A549 (cell line): ENCODE data around the gene RELT. TPM values are rescaled to one million over a fixed set of nuclear protein-coding genes. Genes with fewer than 3 reads are reported as not detected.

Experiments used
- ATAC-seq, 2 experiments: fragments of 200-7000 bp in 1 of 2; fragments of >200 bp in 1 of 2; cut with Nextera tagmentation in 1 of 2; cut with Tn5 transposase in 1 of 2; 3 replicates each; pipeline versions ENCODE4 v1.8.0 to v1.9.1; 2018 to 2020; ENCODE audit warnings: mild to moderate bottlenecking in 1 of 2, moderate library complexity in 1 of 2
- CTCF ChIA-PET: fragments of 300-600 bp; sonication (Branson Sonifier 250); formaldehyde crosslinking; extraction: SDS; loops from one replicate; lab custom pipeline; 2021; ENCODE audit warnings: antibody characterized with exemption, inconsistent platforms; lab: Yijun Ruan, JAX
- POLR2A ChIA-PET: fragments of 350-600 bp; formaldehyde crosslinking; extraction: SDS; loops from one replicate; lab custom pipeline; 2021; ENCODE audit warnings: antibody characterized with exemption, inconsistent platforms; lab: Yijun Ruan, JAX
- DNase-seq, 2 experiments: peaks; one replicate each; pipeline versions ENCODE4 v3.0.0 to v3.0.0-alpha.2; 2011 to 2016; ENCODE audit warnings: low read depth in 1 of 2, low spot score in 1 of 2
- FAIRE-seq: peaks from 2 replicates; lab custom pipeline; 2011; peaks lifted over from hg19 to GRCh38; lab: Jason Lieb, UNC
- H3K27ac ChIP-seq, 2 experiments: fragments of >200 bp; sonication (Bioruptor Twin); formaldehyde crosslinking; 3 replicates each; pipeline ENCODE4 v1.5.1; 2016 to 2017
- H3K4me1 ChIP-seq: fragments of >200 bp; sonication (Bioruptor Twin); formaldehyde crosslinking; 3 replicates; pipeline ENCODE4 v1.6.1; 2016
- H3K4me2 ChIP-seq: fragments of >200 bp; sonication (Bioruptor Twin); formaldehyde crosslinking; 3 replicates; pipeline ENCODE4 v1.6.1; 2016
- H3K4me3 ChIP-seq: fragments of >200 bp; sonication (Bioruptor Twin); formaldehyde crosslinking; 3 replicates; pipeline ENCODE4 v1.5.1; 2016
- H3K9me3 ChIP-seq: fragments of >200 bp; sonication (Bioruptor Twin); formaldehyde crosslinking; 3 replicates; pipeline ENCODE4 v1.6.1; 2016
- BHLHE40 ChIP-seq: IDR thresholded peaks from 2 replicates; pipeline ENCODE4 v1.6.1; 2012; ENCODE audit warnings: low read depth, low read length, inconsistent platforms
- CBX8 ChIP-seq: fragments of 200-600 bp; sonication (generic); IDR thresholded peaks from 2 replicates; pipeline ENCODE4 v1.6.1; 2016
- CEBPB ChIP-seq, 2 experiments: fragments of >200 bp in 1 of 2; sonication (Bioruptor Twin) in 1 of 2; formaldehyde crosslinking in 1 of 2; IDR thresholded peaks; 2 replicates each; pipeline ENCODE4 v1.6.1; 2012 to 2016
- CHD4 ChIP-seq: fragments of 200-600 bp; sonication (generic); IDR thresholded peaks from 2 replicates; pipeline ENCODE4 v1.6.1; 2016; ENCODE audit warnings: antibody characterized with exemption, mild to moderate bottlenecking, borderline replicate concordance
- CTCF ChIP-seq: fragments of >200 bp; sonication (Bioruptor Twin); formaldehyde crosslinking; IDR thresholded peaks from 3 replicates; pipeline ENCODE4 v1.5.1; 2016
- E2F6 ChIP-seq: IDR thresholded peaks from 2 replicates; pipeline ENCODE4 v1.6.1; 2012; ENCODE audit warnings: low read depth, borderline replicate concordance
- ELK1 ChIP-seq: fragments of 150-350 bp; IDR thresholded peaks from 2 replicates; pipeline ENCODE4 v1.6.1; 2014; ENCODE audit warnings: low read depth, mild to moderate bottlenecking, low read length
- FOSL2 ChIP-seq, 2 experiments: fragments of 450-650 bp in 1 of 2; fragments of >200 bp in 1 of 2; sonication (Bioruptor Twin) in 1 of 2; formaldehyde crosslinking; IDR thresholded peaks; 2 replicates each; pipeline versions ENCODE4 v1.5.0 to v1.6.1; 2016 to 2020; ENCODE audit warnings: mild to moderate bottlenecking in 1 of 2, moderate library complexity in 1 of 2
- FOXS1 ChIP-seq: fragments of 250-450 bp; sonication (Bioruptor Pico); IDR thresholded peaks from 2 replicates; pipeline ENCODE4 v1.5.0; 2020; ENCODE audit warnings: mild to moderate bottlenecking, moderate library complexity
- HEYL ChIP-seq: fragments of 250-450 bp; sonication (Bioruptor Pico); IDR thresholded peaks from 2 replicates; pipeline ENCODE4 v1.8.0; 2021; ENCODE audit warnings: mild to moderate bottlenecking, moderate library complexity
- HOXB13 ChIP-seq: fragments of 250-450 bp; sonication (Bioruptor Pico); IDR thresholded peaks from 2 replicates; pipeline ENCODE4 v1.5.0; 2020; ENCODE audit warnings: low read depth, mild to moderate bottlenecking, moderate library complexity
- HOXB5 ChIP-seq: fragments of 250-450 bp; sonication (Bioruptor Pico); IDR thresholded peaks from 2 replicates; pipeline ENCODE4 v1.5.0; 2020; ENCODE audit warnings: mild to moderate bottlenecking, moderate library complexity
- KDM1A ChIP-seq: fragments of 200-600 bp; sonication (generic); IDR thresholded peaks from 2 replicates; pipeline ENCODE4 v1.6.1; 2016; ENCODE audit warnings: low read depth, mild to moderate bottlenecking
- KDM5A ChIP-seq: fragments of 200-600 bp; sonication (generic); IDR thresholded peaks from 2 replicates; pipeline ENCODE4 v1.6.1; 2016; ENCODE audit warnings: antibody characterized with exemption, mild to moderate bottlenecking
- MAFK ChIP-seq: fragments of 450-650 bp; IDR thresholded peaks from 2 replicates; pipeline ENCODE4 v1.6.1; 2014; ENCODE audit not compliant: partially characterized antibody
- MAZ ChIP-seq: fragments of 150-350 bp; IDR thresholded peaks from 2 replicates; pipeline ENCODE4 v1.6.1; 2014; ENCODE audit warnings: antibody characterized with exemption, low read depth, low read length, borderline replicate concordance
- NFE2L2 ChIP-seq: fragments of 150-350 bp; conservative IDR thresholded peaks from 2 replicates; pipeline ENCODE4 v1.6.1; 2014; ENCODE audit warnings: low read length
- NPAS2 ChIP-seq: fragments of 250-450 bp; sonication (Bioruptor Pico); IDR thresholded peaks from 2 replicates; pipeline ENCODE4 v1.8.0; 2022; ENCODE audit warnings: mild to moderate bottlenecking, moderate library complexity, borderline replicate concordance
- PHF8 ChIP-seq: fragments of 200-600 bp; sonication (generic); IDR thresholded peaks from 2 replicates; pipeline ENCODE4 v1.6.1; 2016; ENCODE audit warnings: low read depth, mild to moderate bottlenecking, antibody characterized with exemption, moderate library complexity, borderline replicate concordance
- POLR2A ChIP-seq: IDR thresholded peaks from 2 replicates; pipeline ENCODE4 v1.6.1; 2012; ENCODE audit warnings: mild to moderate bottlenecking, low read length
- POLR2AphosphoS2 ChIP-seq: conservative IDR thresholded peaks from 2 replicates; pipeline ENCODE4 v1.6.1; 2012; ENCODE audit warnings: low read length, improper control_type of control experiment, inconsistent platforms
- RAD21 ChIP-seq, 2 experiments: fragments of >200 bp in 1 of 2; sonication (Bioruptor Twin) in 1 of 2; formaldehyde crosslinking in 1 of 2; IDR thresholded peaks in 1 of 2; conservative IDR thresholded peaks in 1 of 2; 2 replicates in 1 of 2; 3 replicates in 1 of 2; pipeline ENCODE4 v1.6.1; 2012 to 2018; ENCODE audit warnings: inconsistent platforms in 1 of 2
- RCOR1 ChIP-seq: fragments of 150-350 bp; IDR thresholded peaks from 2 replicates; pipeline ENCODE4 v1.6.1; 2014; ENCODE audit warnings: antibody characterized with exemption, low read length, low read depth
- RFX5 ChIP-seq: fragments of 450-650 bp; IDR thresholded peaks from 2 replicates; pipeline ENCODE4 v1.7.1; 2014; ENCODE audit warnings: antibody characterized with exemption, mild to moderate bottlenecking, moderate library complexity
- RNF2 ChIP-seq: fragments of 200-600 bp; sonication (generic); IDR thresholded peaks from 2 replicates; pipeline ENCODE4 v1.6.1; 2016; ENCODE audit warnings: low read depth, mild to moderate bottlenecking, antibody characterized with exemption, moderate library complexity, borderline replicate concordance
- SMC3 ChIP-seq: fragments of >200 bp; sonication (Bioruptor Twin); formaldehyde crosslinking; IDR thresholded peaks from 3 replicates; pipeline ENCODE4 v1.6.1; 2018; ENCODE audit warnings: inconsistent platforms
- SREBF2 ChIP-seq: fragments of 450-650 bp; IDR thresholded peaks from 2 replicates; pipeline ENCODE4 v1.6.1; 2014; ENCODE audit warnings: mild to moderate bottlenecking, moderate library complexity
- TFCP2L1 ChIP-seq: fragments of 250-450 bp; sonication (Bioruptor Pico); IDR thresholded peaks from 2 replicates; pipeline ENCODE4 v1.5.0; 2021; ENCODE audit warnings: mild to moderate bottlenecking
- ZSCAN20 ChIP-seq: fragments of 250-450 bp; sonication (Bioruptor Pico); IDR thresholded peaks from 2 replicates; pipeline ENCODE4 v1.8.0; 2022; ENCODE audit warnings: mild to moderate bottlenecking, moderate library complexity
- WGBS: methylation state at CpG from one replicate; pipeline ENCODE4 v1.1.6; 2017; ENCODE audit errors: missing lambda C conversion rate; 5-methylcytosine and 5-hydroxymethylcytosine counted together
- polyA plus RNA-seq, 4 experiments: library from polyadenylated mRNA; depleted of rRNA in 3 of 4; stranded (reverse); fragments of >200 nt; fragmentation: RNase III in 1 of 4; extraction: RNeasy Plus Mini Kit Qiagen cat#74134 plus additional on column Dnase treatment in 1 of 4; gene quantifications; 2 replicates in 3 of 4; 3 replicates in 1 of 4; pipeline ENCODE4 v1.2.3, GENCODE V29; 2011 to 2017

RELT gene
- polyA plus RNA-seq, 2 of the 4 experiments (the other 2 are of a cell fraction), result 2.9 to 5.2 TPM

GRCh38 chr11:73426219-73426850 is 50.1 kb downstream of the RELT start:
- H3K4me1 ChIP-seq, result no peaks in the 10 kb centered on the region

GRCh38 chr11:73428227-73428626 is 52.0 kb downstream of the RELT start:
- H3K4me2 ChIP-seq, result no peak overlapping the region
- ATAC-seq, result no peak
- FAIRE-seq, result no peak
- TF ChIP-seq RNF2 (no peak), BHLHE40 (no peak), MAFK (no peak), RFX5 (no peak), RAD21 (conservative IDR thresholded peaks at IDR 0.05 in 1 of 2, IDR thresholded peaks at IDR 0.05 in 1 of 2) (no peak), KDM5A (no peak), TFCP2L1 (CRISPR knock-in tag) (no peak), FOXS1 (CRISPR knock-in tag) (no peak), KDM1A (no peak), E2F6 (no peak), ZSCAN20 (CRISPR knock-in tag) (no peak), NFE2L2 (no peak), HOXB13 (CRISPR knock-in tag) (no peak), PHF8 (no peak)
- TF ChIP-seq, all 56 proteins: peak for 0
- POLR2A ChIA-PET, result no interaction called here
- DNase-seq, result no peak
- Histone ChIP-seq H3K27ac (no peak overlapping the region), H3K4me3 (no peak overlapping the region), H3K4me1 (no peaks in the 10 kb centered on the region), H3K9me3 (no peaks in the 10 kb centered on the region)
- CTCF ChIA-PET, result interaction anchor here (0.6 to 2.2 kb wide), 5 partner anchors 15 to 268 kb away, joined by 3 to 7 read pairs (median 3); no protein-coding TSS in a partner anchor

More at GRCh38 chr11:73426219-73426850, 50.1 kb downstream of the RELT start:
- ChIA-PET CTCF (interaction anchor here (1.0 to 1.2 kb wide), 2 partner anchors 24 to 75 kb away, joined by 3 to 5 read pairs; no protein-coding TSS in a partner anchor), POLR2A (no interaction called here)
- DNase-seq (no peak), FAIRE-seq (no peak), ATAC-seq (no peak)
- H3K4me2 ChIP-seq, result no peak overlapping the region
- no peak overlapping the region for H3K27ac ChIP-seq
- H3K4me3 ChIP-seq, result no peak overlapping the region
- TF ChIP-seq ELK1 (no peak), POLR2AphosphoS2 (no peak), SMC3 (no peak), NPAS2 (CRISPR knock-in tag) (no peak), RCOR1 (no peak), HEYL (CRISPR knock-in tag) (no peak), FOSL2 (IDR thresholded peaks at IDR 0.05) (no peak), FOSL2 (CRISPR knock-in tag; IDR thresholded peaks at IDR 0.05) (no peak), HOXB5 (CRISPR knock-in tag) (no peak), MAZ (no peak), CEBPB (IDR thresholded peaks at IDR 0.05) (no peak), SREBF2 (no peak), PHF8 (no peak), CBX8 (no peak), CHD4 (no peak), POLR2A (no peak), CTCF (no peak)
- WGBS, result 85% methylated on average over 2 of the region's 2 CpGs
- H3K9me3 ChIP-seq, result no peaks in the 10 kb centered on the region
